ENCODE results near the gene PLA2G4B. TPM values are rescaled to one million over a fixed set of nuclear protein-coding genes. Genes with fewer than 3 reads are reported as not detected.

Gene PLA2G4B
- total RNA-seq, 6 experiments from 2014 or later: 0.31 to 7.3 (median 4.7) TPM

GRCh38 chr15:41866872-41867579, 28.4 kb downstream of the PLA2G4B start:
- H3K4me3 ChIP-seq: no peak overlapping the region
- no peak overlapping the region for H3K27ac ChIP-seq
- ATAC-seq (no peak), DNase-seq (no peak)
- H3K4me1 ChIP-seq: peaks cover 0 to 23% (median 3%) of the 10 kb centered on the region in 4 donors
- 71% methylated on average over 1 of the region's 25 CpGs for WGBS (ENCODE audit: insufficient coverage, low coverage, low lambda C conversion rate, missing lambda C conversion rate)
- H3K9me3 ChIP-seq: no peaks in the 10 kb centered on the region
- intact Hi-C loops (cut with DNase I): no loop called here
- H3K36me3 ChIP-seq: no peaks in the 10 kb centered on the region
- TF ChIP-seq POLR2A (IDR thresholded peaks at IDR 0.05): no peak
- TF ChIP-seq CTCF (IDR thresholded peaks at IDR 0.05): no peak
- no peaks in the 10 kb centered on the region for H3K27me3 ChIP-seq

DNA sequence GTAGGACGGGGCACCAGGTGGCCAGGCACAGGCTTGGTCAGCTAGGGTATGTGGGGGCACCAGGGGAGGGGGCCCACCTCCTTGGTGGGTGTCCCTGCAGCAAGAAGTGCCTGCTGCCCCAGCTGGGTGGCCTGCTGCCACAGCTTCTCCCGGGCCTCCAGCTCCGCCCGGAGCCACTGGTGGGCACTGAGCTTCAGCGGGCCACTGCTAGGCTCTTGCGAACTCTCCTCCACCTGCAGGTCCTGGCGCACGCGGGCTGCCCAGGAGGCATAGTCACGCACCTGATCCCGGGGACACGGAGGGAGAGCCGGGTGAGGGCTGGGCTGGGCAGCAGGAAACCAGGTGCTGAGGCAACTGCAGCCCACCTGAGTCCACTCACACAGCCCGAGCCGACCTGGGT, 29.7 kb downstream of the PLA2G4B start:
- no peak for ATAC-seq
- no peak for DNase-seq

GRCh38 chr15:41869770-41870688, 31.4 kb downstream of the PLA2G4B start:
- Histone ChIP-seq H3K4me1 (peaks cover 0 to 23% (median 3%) of the 10 kb centered on the region in 4 donors), H3K9me3 (no peaks in the 10 kb centered on the region), H3K27ac (no peak overlapping the region), H3K36me3 (no peaks in the 10 kb centered on the region), H3K4me3 (no peak overlapping the region), H3K27me3 (no peaks in the 10 kb centered on the region)
- no peak for DNase-seq
- no peak for ATAC-seq
- no peak for TF ChIP-seq POLR2A (IDR thresholded peaks at IDR 0.05)
- TF ChIP-seq CTCF (IDR thresholded peaks at IDR 0.05): no peak
- 90% methylated on average over 2 of the region's 42 CpGs for WGBS (ENCODE audit: insufficient coverage, low coverage, low lambda C conversion rate, missing lambda C conversion rate)
- intact Hi-C loops (cut with DNase I): no loop called here

More for the DNA sequence above, 29.7 kb downstream of the PLA2G4B start:
- no peak overlapping the region for H3K4me3 ChIP-seq
- H3K27me3 ChIP-seq: no peaks in the 10 kb centered on the region
- H3K4me1 ChIP-seq: peaks cover 0 to 23% (median 3%) of the 10 kb centered on the region in 4 donors
- WGBS (ENCODE audit: insufficient coverage, low coverage, low lambda C conversion rate, missing lambda C conversion rate): 100% methylated on average over 2 of the region's 15 CpGs
- no peaks in the 10 kb centered on the region for H3K9me3 ChIP-seq
- intact Hi-C loops (cut with DNase I): no loop called here
- TF ChIP-seq CTCF (IDR thresholded peaks at IDR 0.05) (no peak), POLR2A (IDR thresholded peaks at IDR 0.05) (no peak)
- no peaks in the 10 kb centered on the region for H3K36me3 ChIP-seq
- no peak overlapping the region for H3K27ac ChIP-seq

DNA sequence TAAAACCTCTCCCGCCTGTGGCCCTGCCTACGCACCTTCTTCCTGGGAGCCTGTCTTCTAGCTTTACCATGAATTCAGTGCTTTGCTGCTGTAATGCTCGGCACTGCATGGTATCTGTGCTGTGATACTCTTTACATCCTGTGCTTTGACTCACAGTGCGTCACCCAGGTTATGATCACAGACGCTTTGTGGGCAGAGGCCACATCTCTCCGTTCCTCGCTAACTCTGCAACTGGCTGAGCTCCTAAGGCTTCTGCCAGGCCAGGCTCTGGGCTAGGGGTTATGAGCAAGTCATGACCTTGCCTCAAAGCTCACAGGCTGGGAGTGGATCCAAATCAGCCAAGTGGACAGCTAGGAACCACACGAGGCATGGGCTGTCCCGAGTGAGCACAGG, 32.0 kb downstream of the PLA2G4B start:
- WGBS (ENCODE audit: insufficient coverage, low coverage, low lambda C conversion rate, missing lambda C conversion rate): 23% methylated on average over 3 of the region's 9 CpGs
- peak; percentile 46 to 82 (median 57) for ATAC-seq
- no peak overlapping the region for H3K27ac ChIP-seq
- no peaks in the 10 kb centered on the region for H3K9me3 ChIP-seq
- H3K4me1 ChIP-seq: peaks cover 0 to 22% (median 3%) of the 10 kb centered on the region in 4 donors
- DNase-seq: peak in 2 of 3 donors; percentile 72 to 73
- intact Hi-C loops (cut with DNase I): no loop called here
- H3K4me3 ChIP-seq: no peak overlapping the region
- H3K36me3 ChIP-seq: no peaks in the 10 kb centered on the region
- TF ChIP-seq POLR2A (IDR thresholded peaks at IDR 0.05): no peak
- no peak for TF ChIP-seq CTCF (IDR thresholded peaks at IDR 0.05)
- H3K27me3 ChIP-seq: no peaks in the 10 kb centered on the region
